OCI-LY7 (cell line): ENCODE data around the gene MSRB2. TPM values are rescaled to one million over a fixed set of nuclear protein-coding genes. Genes with fewer than 3 reads are reported as not detected.

Source experiments
- BruUV-seq: library from RNA; stranded (reverse); fragments of 400-500 nt; replicated peaks from 2 replicates; lab custom pipeline; 2021; lab: Mats Ljungman, UMichigan
- CTCF ChIA-PET: fragments of 300-600 bp; sonication (Branson Sonifier 250); formaldehyde crosslinking; loops from one replicate; lab custom pipeline; 2022; ENCODE audit warnings: antibody characterized with exemption; ENCODE audit not compliant: unreplicated experiment; lab: Charles Lee
- POLR2A ChIA-PET: fragments of 300-600 bp; sonication (Branson Sonifier 250); formaldehyde crosslinking; loops from one replicate; lab custom pipeline; 2022; ENCODE audit warnings: antibody characterized with exemption; lab: Charles Lee
- DNase-seq: peaks from one replicate; pipeline ENCODE4 v3.0.0-alpha.2; 2015; ENCODE audit warnings: low spot score
- H2AFZ ChIP-seq: fragments of 200-600 bp; sonication (generic), shearing (Covaris generic); 2 replicates; pipeline ENCODE4 v1.6.1; 2014; ENCODE audit warnings: mild to moderate bottlenecking, antibody characterized with exemption, low read length, moderate library complexity
- H3K27ac ChIP-seq: fragments of 200-600 bp; sonication (generic); 2 replicates; pipeline ENCODE4 v1.5.1; 2014; ENCODE audit warnings: mixed run types, low read depth, mild to moderate bottlenecking, moderate library complexity, low read length, inconsistent platforms; ENCODE audit not compliant: poor library complexity, severe bottlenecking
- H3K36me3 ChIP-seq: fragments of 200-600 bp; sonication (generic); 2 replicates; pipeline ENCODE4 v1.6.1; 2014; ENCODE audit warnings: mild to moderate bottlenecking, antibody characterized with exemption, low read length, moderate library complexity, mixed read lengths; ENCODE audit not compliant: insufficient read depth
- H3K4me1 ChIP-seq: fragments of 200-600 bp; sonication (generic); 2 replicates; pipeline ENCODE4 v1.5.1; 2014; ENCODE audit warnings: mild to moderate bottlenecking, low read length; ENCODE audit not compliant: insufficient read depth, poor library complexity, severe bottlenecking
- H3K4me2 ChIP-seq: fragments of 200-600 bp; sonication (generic); 2 replicates; pipeline ENCODE4 v1.6.1; 2014; ENCODE audit warnings: mild to moderate bottlenecking, low read length
- H3K4me3 ChIP-seq: fragments of 200-600 bp; sonication (generic); 2 replicates; pipeline ENCODE4 v1.5.1; 2014; ENCODE audit warnings: mild to moderate bottlenecking, low read depth, low read length; ENCODE audit not compliant: poor library complexity, severe bottlenecking
- H3K79me2 ChIP-seq: fragments of 200-600 bp; sonication (generic); 2 replicates; pipeline ENCODE4 v1.6.1; 2016; ENCODE audit warnings: low read depth, mild to moderate bottlenecking, low read length, moderate library complexity, mixed read lengths; ENCODE audit not compliant: insufficient read depth
- H3K9me2 ChIP-seq: fragments of 200-600 bp; sonication (generic); 2 replicates; pipeline ENCODE4 v1.6.1; 2016; ENCODE audit warnings: mild to moderate bottlenecking, low read length, mixed read lengths; ENCODE audit not compliant: insufficient read depth
- H3K9me3 ChIP-seq: fragments of 200-600 bp; sonication (generic); 2 replicates; pipeline ENCODE4 v1.6.1; 2014; ENCODE audit warnings: mild to moderate bottlenecking, mixed run types, low read length, mixed read lengths
- H4K20me1 ChIP-seq: fragments of 200-600 bp; sonication (generic); 2 replicates; pipeline ENCODE4 v1.6.1; 2014; ENCODE audit warnings: mild to moderate bottlenecking, antibody characterized with exemption, low read length, moderate library complexity, mixed read lengths; ENCODE audit not compliant: insufficient read depth
- CTCF ChIP-seq: fragments of 200-600 bp; sonication (generic); conservative IDR thresholded peaks from 2 replicates; pipeline ENCODE4 v1.5.1; 2014; ENCODE audit warnings: mild to moderate bottlenecking, antibody characterized with exemption, low read length, moderate library complexity, mixed read lengths
- EZH2phosphoT487 ChIP-seq: fragments of 200-600 bp; sonication (generic); IDR thresholded peaks from 2 replicates; pipeline ENCODE4 v1.6.1; 2018; ENCODE audit warnings: low read depth, borderline replicate concordance, mild to moderate bottlenecking, mixed run types, antibody characterized with exemption, low read length, moderate library complexity, mixed read lengths
- intact Hi-C: fragments of 100-400 bp; cut with micrococcal nuclease; formaldehyde crosslinking; loops from one replicate; pipeline ENCODE4 v1.10.0; 2022; ENCODE audit not compliant: unreplicated experiment
- total RNA-seq, 2 experiments: library from RNA; depleted of rRNA in 1 of 2; stranded (reverse); fragments of >200 nt in 1 of 2; shearing (Covaris generic) in 1 of 2; gene quantifications; 2 replicates each; pipeline ENCODE4 v1.2.3, GENCODE V29; 2014 to 2022

MSRB2 gene
- total RNA-seq, 2 experiments from 2014 or later, result 8.1 to 17.6 TPM

- ChIA-PET CTCF (no interaction called here), POLR2A (no interaction called here)
- no peak for DNase-seq
These were observed 42.3 kb upstream of the MSRB2 start for GRCh38 chr10:23053036-23053435.

GRCh38 chr10:23055424-23056185, 39.8 kb upstream of the MSRB2 start:
- H2AFZ ChIP-seq, result no peak overlapping the region
- H3K9me2 ChIP-seq, result no peaks in the 10 kb centered on the region
- ChIA-PET CTCF (no interaction called here), POLR2A (interaction anchor here (1.3 kb wide), 1 partner anchor 9 kb away, joined by 3 read pairs; no protein-coding TSS in a partner anchor)
- intact Hi-C loops, result no loop called here
- H3K36me3 ChIP-seq, result no peaks in the 10 kb centered on the region
- H3K79me2 ChIP-seq, result no peaks in the 10 kb centered on the region
- H3K4me1 ChIP-seq, result no peaks in the 10 kb centered on the region
- no peak overlapping the region for H3K4me2 ChIP-seq
- H4K20me1 ChIP-seq, result no peaks in the 10 kb centered on the region
- no TSS peak for BruUV-seq
- no peak overlapping the region for H3K27ac ChIP-seq
- no peak overlapping the region for H3K4me3 ChIP-seq
- TF ChIP-seq EZH2phosphoT487, result no peak
- TF ChIP-seq CTCF, result no peak
- DNase-seq, result no peak
- no peaks in the 10 kb centered on the region for H3K9me3 ChIP-seq

More at GRCh38 chr10:23053036-23053435, 42.3 kb upstream of the MSRB2 start:
- H3K79me2 ChIP-seq, result no peaks in the 10 kb centered on the region
- no peak overlapping the region for H2AFZ ChIP-seq
- intact Hi-C loops, result no loop called here
- H3K4me1 ChIP-seq, result no peaks in the 10 kb centered on the region
- H3K4me2 ChIP-seq, result no peak overlapping the region
- TF ChIP-seq EZH2phosphoT487 (no peak), CTCF (no peak)
- no peaks in the 10 kb centered on the region for H3K9me3 ChIP-seq
- BruUV-seq, result no TSS peak
- H3K9me2 ChIP-seq, result no peaks in the 10 kb centered on the region
- H3K27ac ChIP-seq, result no peak overlapping the region
- no peaks in the 10 kb centered on the region for H4K20me1 ChIP-seq
- H3K4me3 ChIP-seq, result no peak overlapping the region
- H3K36me3 ChIP-seq, result no peaks in the 10 kb centered on the region

GRCh38 chr10:23056186-23056579, 39.2 kb upstream of the MSRB2 start:
- no peaks in the 10 kb centered on the region for H4K20me1 ChIP-seq
- DNase-seq, result no peak
- POLR2A ChIA-PET, result interaction anchor here (0.8 kb wide), 1 partner anchor 129 kb away, joined by 3 read pairs; no protein-coding TSS in a partner anchor
- TF ChIP-seq CTCF (no peak), EZH2phosphoT487 (no peak)
- H3K36me3 ChIP-seq, result no peaks in the 10 kb centered on the region
- H3K27ac ChIP-seq, result no peak overlapping the region
- no peak overlapping the region for H3K4me2 ChIP-seq
- no peak overlapping the region for H2AFZ ChIP-seq
- no peaks in the 10 kb centered on the region for H3K79me2 ChIP-seq
- no TSS peak for BruUV-seq
- H3K9me3 ChIP-seq, result no peaks in the 10 kb centered on the region
- CTCF ChIA-PET, result no interaction called here
- no peaks in the 10 kb centered on the region for H3K4me1 ChIP-seq
- no peak overlapping the region for H3K4me3 ChIP-seq
- intact Hi-C loops, result no loop called here
- no peaks in the 10 kb centered on the region for H3K9me2 ChIP-seq
